HG03571 (cell line): ENCODE measurements around the gene PAPOLB.

Experiments
- ATAC-seq: cut with Tn5 transposase; IDR thresholded peaks from one replicate; pipeline ENCODE4 v1.9.1; 2021; ENCODE audit not compliant: unreplicated experiment

PAPOLB gene

DNA sequence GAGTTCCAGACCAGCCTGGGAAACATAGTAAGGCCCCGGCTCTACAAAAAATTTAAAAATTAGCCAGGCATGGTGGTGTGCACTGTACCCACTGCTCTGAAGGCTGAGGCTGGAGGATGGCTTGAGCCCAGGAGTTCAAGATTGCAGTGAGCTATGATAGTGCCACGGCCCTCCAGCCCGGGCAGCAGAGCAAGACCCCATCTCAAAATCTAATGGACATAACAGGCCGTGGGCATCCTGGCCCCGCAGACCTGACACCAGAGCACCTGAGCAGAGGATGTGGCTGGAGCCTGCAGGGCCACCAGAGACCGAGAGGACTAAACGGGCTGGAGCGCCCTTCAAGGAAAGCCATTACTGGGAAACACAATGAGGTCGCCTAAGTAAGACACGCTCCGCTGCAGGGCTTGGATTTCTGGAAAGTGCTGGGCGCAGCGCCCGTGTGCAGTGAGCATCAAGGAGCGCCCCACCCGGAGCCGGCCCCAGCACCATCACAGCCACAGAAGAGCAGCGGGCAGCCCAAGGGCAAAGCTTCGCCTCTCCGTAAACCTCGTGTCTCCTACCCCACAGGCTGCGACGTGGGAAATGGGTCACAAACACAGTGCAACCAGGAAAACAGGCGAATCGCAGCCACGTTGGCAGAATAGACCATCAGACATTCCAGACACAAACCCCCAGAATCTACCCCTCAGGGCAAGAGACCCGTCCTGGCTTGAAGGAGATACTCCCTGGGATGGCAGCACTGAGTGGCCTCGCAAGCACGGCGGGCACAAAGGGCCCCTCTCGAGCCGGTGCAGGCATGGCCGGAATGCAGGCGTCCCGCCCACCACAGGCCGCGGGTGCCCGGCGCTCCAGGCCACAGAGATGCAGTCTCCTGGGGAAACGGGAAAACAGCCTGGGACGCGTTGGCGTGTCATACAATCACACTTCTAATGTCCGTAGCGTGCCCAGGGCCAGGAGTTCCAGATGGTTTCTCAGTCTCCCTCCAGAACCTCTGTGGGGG lies 16.8 kb upstream of the PAPOLB start:
- ATAC-seq, result no peak

DNA sequence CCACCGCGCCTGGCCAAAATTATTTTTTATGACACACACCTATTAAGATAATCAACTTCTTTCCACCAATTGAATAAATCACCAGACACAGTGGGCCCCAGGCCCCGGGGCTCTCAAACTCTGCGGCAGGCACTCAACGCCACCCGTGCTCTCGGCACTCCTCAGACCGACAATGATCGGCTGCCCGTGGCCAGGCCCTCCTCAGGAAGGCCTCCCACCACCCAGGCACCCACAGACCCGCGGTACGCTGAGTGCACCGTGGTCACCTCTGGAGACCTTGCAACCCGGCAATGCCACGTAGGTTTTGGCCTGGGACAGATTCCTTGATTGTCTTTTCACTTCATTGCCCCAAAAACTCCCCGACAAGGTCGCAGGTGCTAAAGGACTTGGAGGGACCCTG lies 14.8 kb upstream of the PAPOLB start:
- ATAC-seq, result no peak

DNA sequence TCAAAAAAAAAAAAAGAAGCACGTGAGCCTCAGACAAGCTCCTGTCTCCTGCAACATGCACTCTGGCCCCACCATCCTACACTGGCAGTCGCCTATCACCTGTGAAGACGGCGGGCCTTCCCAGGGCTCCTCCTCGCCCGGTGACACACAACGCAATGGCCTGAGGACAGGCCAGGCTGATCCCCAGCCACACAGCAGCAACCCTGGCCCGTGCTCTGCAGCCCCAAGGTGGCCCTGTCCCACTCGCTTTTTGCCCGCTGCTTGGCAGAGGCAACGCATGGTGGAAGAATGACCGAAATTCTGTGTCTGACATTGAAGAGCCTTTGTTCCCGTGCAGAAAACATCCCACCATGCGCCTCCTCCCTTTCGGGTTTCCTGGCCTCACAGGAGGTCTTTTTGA lies 13.6 kb upstream of the PAPOLB start:
- ATAC-seq, result no peak

DNA sequence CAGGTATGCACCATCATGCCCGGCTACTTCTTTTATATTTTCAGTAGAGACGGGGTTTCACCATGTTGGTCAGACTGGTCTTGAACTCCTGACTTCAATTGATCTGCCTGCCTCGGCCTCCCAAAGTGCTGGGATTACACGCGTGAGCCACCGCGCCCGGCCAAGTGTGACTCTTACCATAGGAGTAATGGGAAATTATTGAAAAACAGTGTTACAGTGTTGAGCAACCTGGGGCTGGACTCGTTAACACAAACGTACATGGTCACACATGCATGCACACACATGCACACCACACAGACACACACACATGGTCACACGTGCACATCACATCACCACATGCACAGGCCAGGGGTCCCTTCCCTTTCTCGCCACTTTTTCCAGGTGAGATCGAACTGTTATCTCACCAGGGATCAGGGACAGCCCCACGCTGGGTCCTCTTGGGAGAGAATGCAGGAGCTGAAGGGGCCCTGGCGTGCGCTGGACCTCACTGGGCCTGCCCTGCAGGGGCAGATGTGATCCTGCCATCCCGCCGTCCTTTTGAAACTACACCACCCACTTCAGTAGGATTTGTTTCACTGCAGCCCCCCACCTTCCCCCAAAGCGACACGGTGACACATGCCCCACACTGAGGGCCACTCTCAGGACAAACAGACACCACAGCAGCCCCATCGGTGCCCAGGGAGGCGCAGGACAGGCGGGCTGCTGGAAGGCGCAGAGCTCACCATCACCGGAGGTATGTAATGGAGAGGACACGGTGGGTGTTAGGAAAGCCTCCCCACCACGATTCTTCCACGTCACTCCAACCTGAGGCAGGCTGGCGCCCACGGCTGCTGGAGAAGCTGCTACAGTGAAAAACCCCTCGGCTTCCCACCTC lies 11.5 kb upstream of the PAPOLB start:
- no peak for ATAC-seq

DNA sequence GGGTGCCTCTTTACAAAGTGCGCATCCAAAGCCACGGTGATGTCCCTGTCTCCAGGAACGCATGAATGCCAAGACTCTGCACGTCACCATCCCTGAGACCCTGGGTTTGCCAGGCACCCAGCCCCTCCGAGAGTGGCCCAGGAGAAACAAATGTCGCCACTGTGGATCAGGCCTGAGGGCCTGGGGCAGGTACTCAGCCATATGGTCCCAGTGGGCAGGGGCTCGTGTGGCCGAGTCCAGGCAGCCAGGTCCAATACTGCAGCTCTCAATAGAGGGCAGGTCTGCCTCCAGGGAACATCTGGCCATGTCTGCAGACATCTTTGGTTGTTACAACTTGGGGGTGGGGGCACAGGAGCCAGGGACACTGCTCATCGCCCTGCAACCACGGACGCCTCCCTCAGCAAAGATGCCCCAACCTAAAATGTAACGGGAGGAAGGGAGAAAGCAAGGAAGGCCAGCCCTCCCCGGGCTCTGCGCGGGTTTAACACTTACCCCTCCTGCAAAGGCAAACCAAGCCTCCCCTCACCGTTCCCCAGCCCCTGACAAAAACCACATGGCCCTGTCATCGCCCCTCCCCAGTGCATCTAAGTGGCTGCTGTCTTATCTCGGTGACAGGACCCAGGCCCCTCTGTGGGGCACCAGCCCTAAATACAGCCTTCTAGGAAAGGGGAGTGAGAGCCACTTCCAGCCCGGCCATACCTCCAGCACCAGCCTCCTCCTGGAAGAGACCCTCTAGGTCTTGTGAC lies 10.3 kb upstream of the PAPOLB start:
- no peak for ATAC-seq

DNA sequence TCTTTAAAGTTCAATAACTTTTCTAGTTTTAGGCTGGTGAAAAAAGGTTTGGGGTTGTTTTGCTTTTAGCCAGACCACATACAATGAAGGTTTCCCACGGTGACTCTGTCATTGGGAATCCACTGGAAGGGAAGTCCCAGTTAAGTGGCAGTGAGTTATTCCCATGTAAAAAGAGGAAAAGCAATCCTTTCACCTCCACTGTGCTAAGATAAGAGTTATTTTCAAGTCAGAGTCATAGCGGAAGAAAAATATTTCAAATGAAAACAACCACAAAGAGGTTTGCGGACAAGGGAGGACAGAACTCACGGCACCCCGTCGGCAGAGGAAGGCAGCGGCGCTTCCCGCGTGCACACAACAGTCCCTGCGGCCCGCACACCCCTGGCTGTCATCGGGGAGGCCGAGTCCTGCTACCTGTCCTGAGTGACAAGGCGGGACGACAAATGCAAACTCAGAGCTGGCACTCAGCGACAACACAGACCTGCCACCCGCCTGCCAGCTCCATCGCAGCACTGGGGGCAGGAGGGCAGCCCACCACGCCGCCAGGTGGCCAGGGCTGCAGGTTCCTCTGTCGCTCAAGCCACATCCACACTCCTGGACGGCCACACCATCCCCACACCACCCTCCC lies 9.3 kb upstream of the PAPOLB start:
- ATAC-seq, result no peak

DNA sequence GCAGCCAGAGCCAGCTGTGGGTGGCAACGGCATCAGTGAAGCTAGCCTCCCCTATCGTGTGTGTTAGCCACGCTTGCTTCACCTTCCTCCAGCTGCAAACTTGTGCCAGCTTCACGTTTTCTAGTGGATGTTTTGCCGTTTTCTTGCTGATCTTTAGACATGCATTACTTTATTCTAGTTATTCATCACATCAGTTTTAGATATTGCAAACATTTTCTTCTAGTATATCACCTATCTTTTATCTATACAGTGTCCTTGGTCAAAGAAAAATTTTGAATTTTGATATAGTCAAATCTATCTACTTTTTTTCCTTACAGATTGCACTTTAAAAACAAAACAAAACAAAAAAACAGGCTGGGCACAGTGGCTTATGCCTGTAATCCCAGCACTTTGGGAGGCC lies 6.7 kb upstream of the PAPOLB start:
- no peak for ATAC-seq

DNA sequence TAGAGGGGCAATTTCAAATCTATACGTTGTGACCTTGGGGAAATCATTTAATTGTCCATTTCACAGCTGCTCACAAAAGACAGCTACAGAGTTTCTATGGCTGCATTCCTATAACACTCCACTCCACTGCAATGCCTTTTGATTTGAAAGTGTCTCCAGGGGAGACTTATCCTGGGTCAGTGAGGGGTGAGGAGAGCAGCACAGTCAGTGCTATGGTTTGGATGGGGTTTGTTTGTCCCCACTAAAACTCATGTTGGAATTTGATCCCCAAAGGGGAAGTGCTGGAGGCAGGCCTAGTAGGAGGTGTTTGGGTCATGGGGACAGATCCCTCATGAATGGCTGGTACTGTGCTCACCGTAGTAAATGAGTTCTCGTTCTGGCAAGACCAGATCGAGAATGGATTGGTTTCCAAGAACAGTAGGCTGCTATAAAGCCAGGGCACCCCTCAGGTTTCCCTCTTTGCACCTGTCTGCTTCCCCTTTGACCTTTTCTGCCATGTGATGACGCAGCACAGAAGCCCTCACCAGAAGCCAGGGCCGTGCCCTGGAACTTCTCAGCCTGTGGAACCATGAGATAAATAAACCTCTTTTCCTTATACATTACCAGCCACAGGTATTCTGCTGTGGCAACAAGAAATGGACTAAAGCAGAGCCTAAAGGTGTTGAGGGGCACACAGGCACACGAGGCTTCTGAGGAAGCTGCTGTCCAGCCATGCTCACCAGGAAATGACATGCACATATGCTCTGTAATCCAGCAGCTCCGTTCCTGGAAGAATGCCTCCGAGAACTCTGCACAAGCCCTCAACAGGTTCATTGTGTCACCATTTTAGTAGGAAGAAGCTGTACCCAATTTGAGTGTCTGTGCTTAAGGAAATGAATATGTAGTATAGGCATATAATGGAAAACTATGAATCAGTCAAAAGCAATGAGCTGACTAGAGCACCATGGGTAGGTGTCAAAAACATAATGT lies 5.0 kb upstream of the PAPOLB start:
- ATAC-seq, result no peak

DNA sequence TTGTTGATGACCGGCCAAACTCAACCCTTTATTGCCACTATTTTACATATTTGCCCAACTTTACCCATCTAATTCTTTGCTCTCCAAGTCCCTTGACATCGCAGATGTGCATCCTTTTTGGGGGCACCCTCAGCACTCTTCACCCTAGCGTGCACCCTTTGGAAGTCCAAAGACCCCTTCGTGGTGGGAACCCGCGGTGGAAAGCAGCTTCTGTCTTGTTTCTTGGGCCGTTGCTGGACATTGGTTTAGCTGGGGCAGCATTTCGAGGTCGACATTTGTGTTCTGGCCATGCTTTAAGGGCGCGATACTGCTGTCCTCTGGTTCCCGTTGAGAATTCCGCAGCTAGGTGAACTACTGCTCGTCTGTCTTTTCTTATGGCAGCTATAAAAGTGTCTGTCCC lies 326 bp upstream of the PAPOLB start:
- ATAC-seq, result no peak

DNA sequence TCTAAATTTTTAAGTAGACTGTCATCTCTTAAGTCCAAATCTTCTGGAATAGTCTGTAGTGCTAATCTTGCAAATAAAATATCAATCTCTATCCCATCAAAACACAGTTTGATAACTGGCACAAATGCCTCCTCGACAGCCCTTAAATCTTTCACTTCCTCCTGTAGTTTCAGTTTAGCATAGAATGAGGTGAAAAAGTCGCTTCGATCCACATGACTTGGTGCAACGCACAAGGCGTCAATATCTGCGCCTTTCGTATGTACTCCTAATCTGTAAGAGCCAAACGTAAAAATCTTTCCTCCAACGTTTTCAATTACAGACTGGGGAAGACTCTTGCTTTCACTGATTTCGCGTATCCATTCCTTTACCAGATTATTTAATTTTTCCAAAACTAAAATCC lies 603 bp downstream of the PAPOLB start:
- ATAC-seq, result no peak

DNA sequence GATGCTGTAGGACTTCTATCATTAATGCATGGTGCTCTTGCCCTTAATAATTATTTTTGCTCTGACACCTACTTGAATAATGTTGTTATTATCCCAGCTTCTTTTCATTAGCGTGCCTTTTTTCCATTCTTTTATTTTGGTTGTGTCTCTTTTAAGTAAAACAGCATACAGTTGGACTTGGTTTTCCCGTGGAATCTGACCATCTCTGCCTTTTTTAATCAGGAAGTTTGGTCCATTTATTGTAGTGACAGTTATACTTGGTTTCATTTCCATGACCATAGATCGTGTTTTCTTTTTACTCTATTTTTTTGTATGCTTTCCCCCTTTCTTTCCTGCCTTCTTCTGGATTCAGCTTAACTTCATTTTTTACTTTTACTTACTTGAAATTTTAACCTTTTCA lies 4.6 kb downstream of the PAPOLB start:
- ATAC-seq, result no peak

DNA sequence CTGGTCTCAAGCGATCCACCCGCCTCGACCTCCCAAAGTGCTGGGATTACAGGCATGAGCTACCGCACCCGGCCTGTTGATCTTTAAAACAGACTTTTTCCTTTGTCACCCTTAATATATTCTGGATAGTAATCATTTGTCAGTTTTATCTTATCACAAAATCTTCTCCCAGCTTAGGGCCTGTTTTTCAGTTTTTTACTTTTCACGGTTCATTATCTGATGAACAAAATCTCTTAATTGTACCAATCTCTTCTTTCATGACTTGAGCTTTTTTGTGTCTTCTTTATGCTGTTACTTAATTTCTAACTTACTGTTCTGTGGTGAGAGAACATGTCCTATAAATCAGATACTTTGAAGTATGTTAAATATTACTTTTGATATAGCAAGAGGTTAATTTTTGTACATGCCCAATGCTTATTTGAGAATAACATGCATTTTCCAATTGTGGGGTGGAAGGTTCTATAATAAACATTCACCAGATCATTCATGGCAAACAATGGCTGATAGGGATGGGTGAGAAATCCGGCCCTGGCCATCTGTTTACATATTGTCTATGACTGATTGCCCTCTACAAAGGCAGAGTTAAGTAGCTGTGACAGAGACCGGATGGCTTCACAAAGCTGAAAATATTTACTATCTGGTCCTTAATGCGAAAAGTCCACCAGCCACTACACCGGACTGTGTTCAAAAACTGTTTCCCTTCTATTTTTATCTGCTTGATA lies 5.3 kb downstream of the PAPOLB start:
- no peak for ATAC-seq

DNA sequence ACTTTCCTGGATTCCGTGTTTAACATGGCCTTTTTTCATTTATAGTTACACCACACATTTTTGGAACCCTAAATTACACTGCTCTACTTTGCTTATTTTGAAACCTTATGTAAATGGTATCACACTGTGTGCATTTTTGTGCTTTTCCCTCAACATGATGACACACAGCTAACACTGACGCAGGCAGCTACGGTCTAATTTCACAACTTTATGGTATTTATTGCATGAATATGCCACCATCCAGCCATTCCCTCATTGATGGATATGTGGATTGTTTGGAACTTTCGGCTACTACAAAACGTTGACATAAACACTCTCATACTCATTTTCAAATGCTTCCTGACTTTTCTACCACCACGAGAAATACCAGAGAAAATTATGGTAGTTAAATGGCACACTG lies 6.9 kb downstream of the PAPOLB start:
- ATAC-seq, result no peak

DNA sequence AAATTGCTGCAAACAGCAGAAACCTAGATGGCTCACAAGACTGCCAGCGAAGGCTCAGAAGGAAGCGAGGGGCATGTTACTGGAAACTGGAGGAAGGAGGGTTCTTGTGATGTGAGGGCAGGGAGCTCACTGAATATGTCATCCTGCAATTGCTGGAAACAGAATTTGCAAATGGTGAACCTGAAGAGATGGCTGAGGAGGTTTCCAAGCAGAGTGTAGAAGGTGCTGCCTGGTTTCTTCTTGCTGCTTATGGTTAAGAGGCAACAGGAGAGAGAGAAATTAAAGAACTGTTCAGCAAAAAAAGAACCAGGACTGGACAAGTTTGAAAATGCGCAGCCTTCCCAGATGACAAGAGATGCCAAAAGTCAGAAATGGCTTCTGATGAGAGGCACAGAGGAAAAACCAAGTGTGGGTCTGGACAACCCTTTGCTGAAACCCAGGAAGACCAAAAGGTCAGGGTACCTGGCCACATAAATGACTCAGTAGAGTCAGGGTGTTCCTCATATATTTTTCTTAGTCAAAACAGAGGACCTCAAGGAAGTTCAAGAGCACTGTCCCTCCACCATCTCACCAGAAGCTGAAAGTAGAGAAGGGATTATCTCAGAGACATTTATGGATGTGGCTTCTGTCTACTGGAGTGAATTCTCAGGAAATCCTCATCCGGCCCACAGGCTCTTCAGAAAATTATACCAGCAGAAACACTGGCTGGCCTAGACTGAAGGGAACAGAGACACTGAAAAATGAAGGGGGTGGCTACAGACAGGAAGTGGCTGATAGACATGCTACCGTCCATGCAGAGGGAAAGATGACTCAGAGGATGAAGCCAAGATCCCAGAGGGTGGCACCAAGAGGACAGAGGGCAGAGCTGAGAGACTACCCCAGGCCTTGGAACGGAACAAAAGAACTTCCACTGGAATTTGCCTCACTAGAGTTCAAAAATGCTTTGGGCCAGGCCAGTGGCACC lies 10.1 kb downstream of the PAPOLB start:
- ATAC-seq, result no peak

DNA sequence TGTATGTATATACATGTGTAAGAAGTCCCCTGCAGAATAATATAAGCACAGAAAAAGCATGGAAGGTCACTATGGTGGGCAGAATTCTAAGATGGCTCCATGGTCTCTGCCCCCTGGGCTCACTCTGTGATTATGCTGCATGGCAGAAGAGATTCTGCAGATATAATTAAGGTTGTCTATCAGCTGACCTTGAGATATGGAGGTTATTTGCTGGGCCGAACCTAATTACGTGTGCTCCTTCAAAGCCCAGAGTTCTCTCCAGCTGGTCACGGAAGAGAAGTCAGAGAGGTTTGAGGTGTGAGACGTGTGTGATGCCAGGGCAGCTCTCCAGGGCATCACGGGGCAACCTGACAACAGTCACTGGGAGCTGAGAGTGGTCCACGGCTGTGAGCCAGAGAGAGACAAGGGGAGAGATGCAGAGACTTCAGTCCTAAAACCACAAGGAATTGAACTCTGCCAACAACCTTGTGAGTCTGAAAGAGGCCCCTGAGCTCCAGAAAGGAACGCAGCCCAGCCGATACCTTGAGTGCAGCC lies 11.5 kb downstream of the PAPOLB start:
- ATAC-seq, result no peak

DNA sequence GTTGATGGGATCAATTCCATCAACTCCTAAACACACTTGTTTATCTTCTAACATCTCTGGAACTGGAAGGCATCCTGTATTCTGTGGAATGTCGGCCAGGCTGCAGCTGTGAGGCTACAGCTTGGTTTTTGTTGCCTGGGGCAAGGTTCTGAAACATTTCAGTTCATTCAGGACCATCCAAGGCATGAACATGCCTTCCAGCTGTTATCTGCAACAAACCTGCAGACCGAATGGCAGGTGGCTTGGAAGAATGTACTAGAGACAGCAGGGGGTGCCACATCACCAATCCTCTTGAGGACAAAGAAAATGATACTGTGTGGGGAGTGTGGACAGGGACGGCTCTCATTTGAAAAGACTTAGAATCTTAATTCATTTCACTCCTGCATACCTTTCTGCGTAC lies 12.4 kb downstream of the PAPOLB start:
- ATAC-seq, result no peak

DNA sequence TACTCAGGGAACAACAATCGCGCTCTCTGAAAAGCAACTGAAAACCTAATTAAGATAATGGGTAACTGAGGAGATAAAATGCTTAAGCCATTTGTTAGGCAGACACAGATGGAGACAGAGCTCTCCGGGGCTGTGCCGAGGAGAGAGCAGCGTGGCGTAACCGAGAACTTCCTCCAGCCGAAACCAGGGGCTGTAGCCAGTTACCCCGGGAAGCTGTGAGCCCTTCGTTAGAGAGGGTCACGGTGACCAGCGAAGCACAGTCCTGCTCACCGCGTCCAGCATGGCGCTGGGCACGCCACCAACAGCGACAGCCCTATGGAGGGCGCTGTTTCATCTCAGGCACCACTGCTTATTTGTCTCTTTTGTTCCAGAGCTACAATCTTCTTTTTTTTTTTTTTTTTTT lies 16.1 kb downstream of the PAPOLB start:
- no peak for ATAC-seq
